EH (cell line): ENCODE measurements around the gene CLEC11A.
A peak's percentile ranks its signal among the peaks of the same experiment; 100 is the strongest.

Source experiments
- DNase-seq: peaks from one replicate; pipeline ENCODE4 v3.0.0-alpha.2; 2015; ENCODE audit warnings: low read depth

Gene CLEC11A, protein sequence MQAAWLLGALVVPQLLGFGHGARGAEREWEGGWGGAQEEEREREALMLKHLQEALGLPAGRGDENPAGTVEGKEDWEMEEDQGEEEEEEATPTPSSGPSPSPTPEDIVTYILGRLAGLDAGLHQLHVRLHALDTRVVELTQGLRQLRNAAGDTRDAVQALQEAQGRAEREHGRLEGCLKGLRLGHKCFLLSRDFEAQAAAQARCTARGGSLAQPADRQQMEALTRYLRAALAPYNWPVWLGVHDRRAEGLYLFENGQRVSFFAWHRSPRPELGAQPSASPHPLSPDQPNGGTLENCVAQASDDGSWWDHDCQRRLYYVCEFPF

DNA sequence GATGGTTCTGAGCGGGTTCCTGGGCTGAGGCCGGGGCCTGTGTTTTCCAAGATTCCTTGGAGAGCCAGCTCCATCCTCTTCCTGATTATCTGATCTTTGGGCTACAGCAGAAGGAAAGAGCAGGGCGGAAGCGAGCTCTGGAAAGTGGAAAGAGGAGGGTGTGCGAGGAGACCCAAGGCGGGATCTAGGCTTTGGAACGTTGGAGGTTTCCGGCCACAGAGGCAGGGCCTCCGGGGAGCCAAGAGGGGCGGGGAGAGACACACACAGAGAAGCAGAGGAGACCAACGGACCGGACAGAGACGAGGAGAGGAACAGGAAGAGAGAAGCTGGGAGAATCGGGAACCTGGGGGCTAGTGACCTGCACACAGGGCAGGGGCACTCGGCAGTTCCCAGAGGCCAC is at the start of gene CLEC11A:
Gene CLEC11A, plus strand, starts transcription at position 296 of the 400 bp plus-strand sequence. CDS start 162 bp downstream, outside the sequence.
- peak; percentile 93 for DNase-seq

DNA sequence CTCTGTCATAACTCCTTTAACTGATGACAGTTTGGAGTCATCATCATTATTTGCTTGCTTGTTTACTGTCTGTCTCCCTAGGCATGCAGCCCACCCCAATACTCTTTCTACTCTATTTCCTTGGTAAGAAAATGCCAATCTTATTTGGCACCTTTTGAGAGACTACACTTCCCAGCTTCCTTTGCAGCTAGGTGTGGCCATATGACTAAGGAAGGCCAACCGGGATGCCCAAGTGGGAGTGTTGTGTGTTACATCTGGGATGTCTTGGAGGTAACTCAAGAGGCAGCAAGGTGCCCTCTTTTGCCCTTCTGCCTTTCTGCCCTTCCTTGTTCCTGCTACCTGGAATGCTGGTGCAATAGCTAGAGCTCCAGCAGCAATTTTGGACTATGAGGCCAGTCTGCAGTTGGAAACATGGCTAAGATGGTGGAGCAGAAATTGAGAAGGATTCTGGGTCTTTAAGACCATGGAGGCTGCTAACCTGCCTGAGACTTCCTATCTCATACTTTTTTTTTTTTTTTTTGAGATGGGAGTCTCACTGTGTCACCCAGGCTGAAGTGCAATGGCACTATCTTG is 46.5 kb upstream of the CLEC11A start:
- no peak for DNase-seq

GRCh38 chr19:50677636-50678035 is 45.5 kb upstream of the CLEC11A start:
- DNase-seq, result no peak

DNA sequence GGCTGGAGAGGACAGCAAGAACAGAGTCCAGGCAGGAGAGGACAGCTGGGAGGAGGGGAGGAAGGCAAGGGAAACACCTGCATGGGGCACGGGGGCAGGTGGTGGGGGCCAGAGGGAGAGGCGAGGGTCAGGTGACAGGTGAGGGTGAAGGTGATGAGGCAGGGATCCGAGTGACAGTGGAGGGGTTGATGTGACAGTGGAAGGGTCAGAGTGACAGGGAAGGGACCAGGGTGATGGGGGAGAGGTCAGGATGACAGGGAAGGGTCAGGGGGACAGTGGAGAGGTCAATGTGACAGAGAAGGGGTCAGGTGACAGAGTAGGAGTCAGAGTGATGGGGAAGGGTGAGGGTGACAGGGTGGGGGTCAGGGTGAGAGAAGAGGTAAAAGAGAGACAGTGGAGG is 44.8 kb upstream of the CLEC11A start:
- DNase-seq, result no peak

DNA sequence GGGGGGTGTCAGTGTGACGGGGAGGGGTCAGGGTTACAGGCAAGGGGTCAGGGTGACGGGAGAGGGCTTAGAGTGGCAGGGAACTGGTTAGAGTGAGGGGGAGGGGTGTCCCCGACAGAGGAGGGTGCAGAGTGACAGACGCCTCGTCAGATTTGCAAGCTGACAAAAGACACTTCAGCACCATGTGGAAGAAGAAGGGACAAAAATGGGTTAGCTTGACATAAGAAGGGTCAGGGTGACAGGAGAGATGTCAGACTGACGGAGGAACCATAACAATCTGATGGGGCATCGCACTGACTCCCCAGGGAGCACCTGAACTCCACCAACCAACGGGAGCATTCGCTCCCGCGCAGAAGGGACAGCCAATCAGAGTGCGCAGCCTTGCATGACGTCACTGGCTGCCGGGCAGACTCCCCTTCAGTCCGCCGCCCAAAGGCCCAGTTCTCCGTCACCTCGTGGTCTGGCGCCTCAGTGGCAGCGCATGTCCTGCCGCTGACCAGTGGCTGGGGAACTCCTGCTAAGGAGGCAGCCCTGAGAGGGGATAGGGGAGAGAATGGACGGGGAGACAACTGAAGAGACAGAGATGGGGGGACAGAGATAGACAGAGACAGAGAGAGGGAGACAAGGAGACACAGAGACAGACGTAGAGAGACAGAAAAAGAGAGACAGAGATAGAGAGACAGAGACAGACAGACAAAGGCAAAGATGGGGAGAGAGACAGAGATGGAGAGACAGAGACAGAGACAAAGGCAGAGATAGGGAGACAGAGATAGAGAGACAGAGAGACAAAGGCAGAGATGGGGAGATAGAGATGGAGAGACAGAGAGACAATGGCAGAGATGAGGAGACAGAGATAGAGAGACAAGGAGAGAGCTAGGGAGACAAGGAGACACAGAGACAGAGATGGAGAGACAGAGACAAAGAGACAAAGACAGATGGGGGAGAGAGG is 43.7 kb upstream of the CLEC11A start:
- peak; percentile 74 for DNase-seq

GRCh38 chr19:50686310-50687032 is 36.7 kb upstream of the CLEC11A start:
- no peak for DNase-seq

GRCh38 chr19:50688766-50689165 is 34.4 kb upstream of the CLEC11A start:
- DNase-seq, result no peak

- no peak for DNase-seq
Measured at GRCh38 chr19:50690439-50690838, 32.7 kb upstream of the CLEC11A start.

DNA sequence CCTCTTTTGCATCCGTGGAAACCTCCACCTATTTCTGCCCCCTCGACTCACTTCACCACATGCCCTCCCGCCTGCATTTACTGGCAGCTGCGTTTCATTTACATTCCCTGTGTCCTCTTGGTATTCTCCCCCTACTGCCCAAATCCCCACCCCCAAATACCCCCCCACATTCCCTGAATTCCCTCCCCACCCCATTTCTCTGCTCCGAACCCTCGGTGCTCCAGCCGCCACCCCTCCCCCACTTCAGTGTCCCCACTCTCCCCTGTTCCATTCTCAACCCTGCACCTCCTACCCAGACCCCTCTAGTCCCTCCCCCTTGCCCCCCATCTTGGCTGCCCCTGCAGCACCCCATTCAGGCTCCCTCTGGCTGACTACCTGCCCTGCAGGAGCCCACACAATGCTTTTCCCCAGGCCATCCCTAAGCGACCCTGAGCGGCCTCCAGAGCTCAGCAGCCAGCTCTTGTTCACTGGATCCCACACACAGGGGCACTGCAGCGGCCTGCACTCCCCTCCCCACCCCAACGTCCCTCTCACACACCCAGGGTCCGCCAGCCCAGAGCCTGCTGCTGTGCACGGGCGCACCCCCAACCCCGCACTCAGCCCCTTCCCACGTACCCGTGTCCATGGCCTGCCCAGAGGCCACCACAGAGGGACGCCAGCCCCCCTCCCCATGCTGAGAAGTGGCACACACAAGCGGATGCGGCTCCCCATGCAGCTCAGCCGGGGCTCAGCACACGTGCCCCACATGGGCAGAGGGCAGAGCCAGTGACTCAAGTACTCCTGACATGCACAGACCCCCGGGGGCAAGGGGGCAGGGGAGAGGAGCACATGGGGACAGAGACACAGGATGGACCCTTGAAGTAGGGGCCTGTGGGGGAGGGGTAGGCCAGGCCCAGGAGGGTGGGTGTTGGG is 29.8 kb upstream of the CLEC11A start:
- no peak for DNase-seq

DNA sequence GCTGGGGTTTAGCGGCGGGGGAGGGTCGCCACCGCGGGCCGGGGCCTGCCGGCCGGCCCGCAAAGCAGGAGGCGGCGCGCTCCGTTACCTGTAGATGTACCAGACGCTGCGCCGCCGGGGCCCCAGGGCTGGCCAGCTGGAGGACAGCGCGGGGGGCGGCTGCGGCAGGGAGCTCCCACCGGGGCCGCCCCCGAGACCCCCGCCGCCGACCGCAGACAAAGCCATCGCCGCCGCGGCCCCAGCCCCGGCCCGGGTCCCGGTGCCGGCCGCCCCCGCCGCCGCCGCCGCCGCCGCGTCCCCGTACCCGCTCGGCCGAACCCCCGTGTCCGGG is 28.4 kb upstream of the CLEC11A start:
- no peak for DNase-seq

GRCh38 chr19:50695251-50696093 is 27.7 kb upstream of the CLEC11A start:
- peak; percentile 24 for DNase-seq

DNA sequence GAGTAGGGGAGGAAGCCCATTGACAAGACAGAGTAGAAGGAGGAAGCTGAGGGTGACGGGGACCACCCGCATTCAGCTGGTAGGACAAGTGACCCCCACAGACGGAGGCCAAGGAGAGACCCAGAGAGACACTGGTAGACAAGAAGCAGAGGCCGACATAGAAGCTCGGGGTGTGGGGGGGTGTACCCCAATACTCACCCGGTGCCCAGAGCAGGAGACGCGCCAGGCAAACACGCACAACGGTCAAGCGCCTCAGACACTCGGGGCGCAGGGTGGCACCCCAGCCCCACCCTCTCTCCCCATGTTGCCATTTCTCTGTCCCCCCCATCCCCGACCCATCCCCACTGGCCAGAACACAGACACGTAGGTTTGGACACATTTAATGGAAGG is 27.1 kb upstream of the CLEC11A start:
- DNase-seq, result no peak

DNA sequence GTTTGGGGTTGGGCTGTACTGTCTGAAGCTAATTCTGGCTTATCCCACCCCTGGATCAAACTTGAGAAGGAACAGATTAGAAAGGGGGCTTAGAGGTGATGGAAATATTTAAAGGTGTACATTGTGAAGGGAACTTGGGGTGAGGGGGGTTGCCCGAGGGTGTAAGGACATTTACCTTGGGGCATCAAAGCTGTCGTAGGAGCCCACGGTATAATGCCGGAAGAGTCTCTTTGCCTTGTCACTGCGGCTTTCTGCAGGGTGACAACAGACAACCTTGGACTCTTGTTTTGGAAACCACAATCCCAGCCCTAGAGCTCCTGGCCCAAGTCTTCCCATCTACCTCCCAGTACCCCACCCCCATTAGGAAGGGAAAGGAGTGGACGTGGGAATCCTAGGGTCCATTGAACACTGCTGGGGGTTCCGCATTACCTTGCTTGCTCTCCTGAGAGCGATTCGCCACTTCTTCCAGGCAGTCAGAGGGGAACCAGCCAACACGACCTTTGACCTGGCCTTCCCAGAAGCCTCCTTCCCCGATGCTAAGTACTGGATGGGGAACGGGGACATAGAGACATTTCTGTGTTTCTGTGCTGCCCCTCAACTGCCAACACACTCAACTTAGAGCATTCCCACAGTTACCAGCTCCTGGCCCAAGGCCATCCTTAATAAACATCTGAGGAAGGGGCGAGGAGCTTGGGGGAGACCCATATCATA is 25.6 kb upstream of the CLEC11A start:
- DNase-seq, result no peak

DNA sequence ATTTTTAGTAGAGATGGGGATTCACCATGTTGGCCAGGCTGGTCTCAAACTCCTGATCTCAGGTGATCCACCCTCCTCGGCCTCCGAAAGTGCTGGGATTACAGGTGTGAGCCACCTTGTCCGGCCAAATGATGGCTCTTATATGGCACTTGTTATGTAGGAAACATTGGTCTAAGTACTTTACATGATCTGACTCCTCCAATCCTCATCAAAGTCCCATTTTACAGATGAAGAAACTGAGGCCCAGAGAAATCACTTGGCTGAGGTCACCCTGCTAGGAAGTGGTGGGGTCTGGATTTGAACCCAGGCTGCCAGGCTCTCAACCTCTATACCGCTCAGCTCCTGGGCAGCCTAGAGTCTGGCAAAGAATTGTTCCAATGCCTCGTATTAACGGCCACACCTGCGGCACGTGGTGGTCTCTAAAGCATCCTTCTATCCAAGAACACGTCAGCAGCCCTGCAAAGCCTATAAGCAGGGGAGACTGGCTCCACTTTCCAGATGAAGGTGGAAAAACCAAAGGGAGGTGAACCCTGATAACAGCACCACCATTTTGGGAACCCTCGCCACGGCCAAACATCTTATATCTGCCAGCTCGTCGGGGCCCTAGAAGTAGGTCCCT is 21.7 kb upstream of the CLEC11A start:
- no peak for DNase-seq

DNA sequence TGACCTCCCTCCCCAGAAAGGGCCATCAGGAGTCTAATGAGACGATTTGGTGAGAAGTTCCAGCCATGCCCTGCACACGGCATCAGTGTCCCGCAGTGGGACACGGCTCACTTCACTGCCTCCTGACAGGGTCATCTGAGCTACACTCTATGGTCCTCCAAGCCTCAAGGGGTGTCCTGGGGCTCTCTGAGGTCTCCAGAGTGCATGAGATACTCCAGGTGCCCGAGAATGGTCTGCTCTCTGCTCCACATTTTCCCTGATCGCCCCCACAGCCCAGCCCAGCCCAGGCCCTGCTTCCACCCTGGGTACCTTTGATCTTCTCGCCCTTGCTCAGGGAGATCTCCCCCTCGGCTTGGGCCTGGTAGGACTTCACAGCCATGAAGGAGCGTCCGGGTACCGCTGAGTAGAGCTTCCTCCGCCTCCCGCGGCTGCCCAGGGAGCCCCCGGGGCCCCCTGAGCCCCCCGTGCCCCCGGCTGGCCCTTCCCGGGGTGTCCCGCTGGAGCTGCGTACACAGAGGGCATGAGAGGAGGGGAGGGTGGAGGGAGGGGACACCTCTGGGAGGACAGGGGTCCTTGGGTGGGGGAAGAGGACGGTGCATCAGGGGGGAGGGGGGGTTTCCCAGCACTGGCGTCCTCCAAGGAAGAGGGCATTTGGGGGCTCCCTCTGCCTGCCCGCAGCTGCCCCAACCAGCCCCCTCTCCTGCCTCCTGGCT is 20.9 kb upstream of the CLEC11A start:
- no peak for DNase-seq

DNA sequence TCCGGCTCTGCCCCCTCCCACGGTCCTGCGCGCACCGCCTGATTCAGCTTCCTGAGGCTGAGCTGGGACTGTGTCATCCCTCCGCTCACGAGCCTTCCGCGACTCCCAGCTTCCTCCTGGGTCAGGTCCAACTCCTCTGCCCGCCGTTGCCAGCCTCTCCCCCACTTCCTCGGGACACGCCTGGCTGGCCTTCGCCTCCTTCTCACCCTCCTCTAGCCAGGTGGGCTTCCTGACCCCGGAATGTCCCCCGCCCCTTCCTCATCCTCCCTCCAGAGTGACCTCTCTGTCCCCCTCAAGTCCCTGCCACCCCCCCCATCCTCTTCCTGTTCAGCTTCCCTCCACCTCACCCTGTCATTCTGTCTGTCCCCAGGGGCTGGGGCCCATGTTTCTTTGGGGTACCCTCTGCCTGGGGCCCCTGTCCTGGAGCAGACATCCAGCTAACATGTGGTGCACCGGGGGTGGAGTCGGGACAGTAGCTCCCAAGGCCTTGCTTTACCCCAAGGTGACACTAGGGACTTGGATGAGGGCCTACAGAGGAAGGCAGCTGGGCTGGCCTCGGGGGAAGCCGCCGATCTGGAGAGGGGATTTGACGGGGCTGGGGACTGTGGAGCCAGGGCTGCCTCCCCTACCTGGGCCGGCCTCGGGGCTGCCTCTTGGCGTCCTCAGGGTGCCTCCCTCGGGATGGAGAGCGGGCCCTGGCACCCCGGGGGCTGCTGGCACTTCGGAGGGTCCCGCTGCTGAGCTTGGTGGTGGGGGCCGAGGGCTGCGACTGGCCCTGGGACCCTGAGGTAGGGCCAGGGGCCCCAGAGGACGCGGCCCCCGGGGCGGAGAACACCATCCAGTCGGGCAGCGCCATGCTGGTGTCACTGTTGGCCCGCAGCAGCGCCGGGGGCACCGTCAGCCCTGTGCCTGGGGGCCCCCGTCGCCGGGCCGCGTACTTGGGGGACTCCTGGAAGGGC is 20.0 kb upstream of the CLEC11A start:
- DNase-seq, result peak; percentile 48
